DMS79 treated with DMSO at 0.1 percent for 48 hours (cell line): Measurements from ENCODE around the gene ACSS3.

Experiments
- DNase-seq: peaks from one replicate; lab custom pipeline; 2025; lab: John Stamatoyannopoulos, UW

The ACSS3 gene

DNA sequence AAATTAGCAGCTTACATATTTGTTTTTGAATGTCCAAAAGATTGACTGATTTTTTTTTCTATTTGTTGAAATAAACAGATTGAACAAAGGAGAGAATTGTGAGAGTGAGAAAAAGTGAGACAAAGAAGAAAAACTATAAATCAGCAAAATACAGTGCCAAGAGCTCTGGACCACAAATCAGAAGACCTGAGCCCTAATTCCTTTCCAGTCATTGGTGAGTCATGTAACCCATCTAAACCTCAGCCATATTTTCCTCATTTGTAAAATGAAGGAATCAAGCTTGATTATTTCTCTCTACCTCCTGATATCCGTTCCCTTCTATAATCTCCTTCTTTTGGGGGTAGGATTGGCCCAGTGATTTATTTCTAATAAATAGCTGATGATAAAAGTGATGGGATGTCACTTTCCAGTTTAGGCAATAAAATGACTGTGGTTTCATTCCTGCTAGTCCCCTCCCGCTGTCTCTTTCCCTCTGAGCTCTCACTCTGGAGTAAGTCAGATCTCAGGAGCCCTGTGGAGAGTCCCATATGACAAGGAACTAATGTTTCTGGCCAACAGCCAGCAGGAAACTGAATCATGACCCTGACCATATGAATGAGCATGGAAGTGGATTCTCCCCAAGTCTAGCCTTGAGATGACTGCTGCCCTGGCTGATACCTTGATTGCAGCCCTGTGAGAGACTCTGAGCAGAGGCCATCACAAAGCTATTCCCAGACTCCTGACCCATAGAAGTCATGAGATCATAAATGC, 218.9 kb downstream of the ACSS3 start:
- no peak for DNase-seq

DNA sequence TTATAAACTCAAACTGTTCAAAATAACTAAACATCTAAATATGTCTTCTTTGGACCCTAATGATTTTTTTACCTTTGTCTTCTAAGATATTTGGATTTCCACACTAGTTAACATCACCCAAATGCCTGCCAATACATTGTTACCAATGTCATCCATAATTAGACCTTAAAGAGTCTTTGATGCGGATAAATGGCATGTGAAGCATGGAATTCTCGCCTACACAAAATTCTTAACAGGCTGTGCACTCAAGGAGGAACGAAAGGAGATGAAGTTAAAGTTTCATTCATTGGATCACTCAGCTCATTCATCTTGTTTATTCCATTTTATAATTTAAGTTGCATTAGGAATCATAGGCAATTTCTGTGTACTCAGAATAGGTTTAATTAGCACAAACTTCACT, 219.7 kb downstream of the ACSS3 start:
- DNase-seq = no peak

DNA sequence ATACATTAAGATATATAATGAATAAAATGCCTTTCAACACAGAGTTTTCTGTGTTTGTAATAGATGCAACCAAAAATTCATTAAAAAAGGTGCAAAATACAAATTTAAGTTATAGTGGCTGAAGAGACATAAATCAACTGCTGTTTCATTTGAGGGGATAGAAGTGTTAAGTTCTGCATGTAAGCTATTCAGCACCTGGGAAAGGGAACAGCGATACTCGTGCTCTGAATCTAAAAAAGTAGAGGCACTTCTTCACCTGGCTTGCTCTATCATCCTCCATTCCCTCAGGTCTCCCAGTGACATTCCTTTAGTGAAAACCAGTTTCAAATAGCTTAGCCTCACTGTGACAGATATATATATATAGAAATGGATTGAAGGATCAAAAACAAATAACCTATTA, 222.6 kb downstream of the ACSS3 start:
- no peak for DNase-seq

DNA sequence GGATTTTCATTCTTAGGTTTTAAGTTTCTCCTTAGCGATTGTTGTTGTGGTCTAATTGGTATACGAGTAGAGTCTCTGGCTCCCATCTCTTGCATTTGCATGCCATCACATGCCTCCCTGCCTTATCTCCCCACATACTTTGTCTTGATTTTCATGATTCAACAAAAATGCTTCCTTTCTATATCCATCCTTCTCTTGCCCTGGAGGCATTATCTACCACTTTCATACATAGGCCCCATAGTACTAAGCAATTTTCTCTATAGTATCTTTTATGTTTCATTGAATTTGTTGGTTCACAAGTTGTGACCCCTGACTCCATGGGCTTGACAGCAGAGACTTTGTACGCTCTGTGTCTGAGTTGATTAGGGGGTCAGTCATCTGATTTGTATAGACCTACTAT, 226.1 kb downstream of the ACSS3 start:
- no peak for DNase-seq
